Dedifferentiated amniotic fluid mesenchymal stem cell (primary cell): ENCODE measurements around the gene GABRR2.
"Not testable (repeated sequence)": the region's sequence is repeated elsewhere in the genome, so short reads cannot be mapped to it uniquely, and the experiment has no call there.

ENCODE experiments used
- DNase-seq: peaks from one replicate; pipeline ENCODE4 v3.0.0-alpha.2; 2016; ENCODE audit errors: extremely low spot score

Gene GABRR2

DNA sequence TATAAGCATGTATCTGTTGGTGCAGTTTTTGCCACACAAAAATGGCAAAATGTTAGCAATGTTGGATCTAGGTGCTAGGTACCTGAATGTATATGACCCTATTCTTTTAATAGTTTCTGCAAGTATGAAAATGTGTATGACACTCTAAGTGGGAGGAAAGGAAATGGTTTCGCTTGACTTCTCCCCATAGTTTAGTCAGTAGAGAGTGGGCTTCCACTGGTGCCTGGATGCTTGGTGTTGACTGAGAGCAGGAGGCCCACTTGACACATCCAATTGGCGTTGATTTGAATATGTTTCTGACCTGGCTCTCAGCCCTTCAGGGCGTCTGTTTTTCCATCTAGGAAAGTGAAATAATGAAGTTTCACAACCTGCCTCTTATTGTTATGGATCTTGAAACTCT lies 56.2 kb downstream of the GABRR2 start:
- no peak for DNase-seq

DNA sequence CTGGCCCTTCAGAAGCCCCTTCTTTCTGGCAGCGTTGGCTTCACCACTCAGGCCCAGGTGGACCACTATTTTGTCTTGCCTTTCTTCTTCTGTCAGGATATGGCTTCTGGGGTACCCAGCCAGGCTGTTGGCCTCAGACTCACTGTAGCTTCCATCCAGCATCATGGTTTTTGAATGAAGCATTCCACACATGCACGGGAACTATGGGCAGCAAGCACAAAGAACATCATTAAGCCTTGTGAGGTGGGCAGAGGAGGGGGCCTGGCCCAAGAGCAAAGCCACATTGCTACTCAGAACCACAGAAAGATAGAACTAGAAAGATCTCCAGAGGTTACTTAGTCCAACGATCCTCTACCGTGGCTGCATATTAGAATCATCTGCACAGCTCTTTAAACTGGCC lies 57.3 kb downstream of the GABRR2 start:
- no peak for DNase-seq

DNA sequence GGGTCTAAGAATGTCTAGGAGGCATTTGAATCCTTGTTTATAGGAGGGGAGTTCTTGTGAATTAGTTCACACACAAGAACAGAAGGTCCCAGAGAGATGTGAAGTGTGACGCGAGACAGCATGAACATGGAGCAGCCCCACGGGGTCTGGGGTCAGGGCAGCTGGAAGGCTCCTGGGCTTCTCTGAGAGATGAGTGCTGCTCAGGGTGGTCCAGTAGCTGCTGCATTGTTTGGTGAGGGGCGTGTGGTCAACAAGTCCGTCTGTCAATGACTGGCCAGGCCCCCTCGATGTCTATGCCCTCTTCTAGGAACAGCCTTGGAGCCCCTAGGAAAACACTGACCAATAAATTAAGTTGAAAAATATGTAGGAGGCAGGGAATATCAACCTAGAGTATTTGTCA lies 57.8 kb downstream of the GABRR2 start:
- no peak for DNase-seq

DNA sequence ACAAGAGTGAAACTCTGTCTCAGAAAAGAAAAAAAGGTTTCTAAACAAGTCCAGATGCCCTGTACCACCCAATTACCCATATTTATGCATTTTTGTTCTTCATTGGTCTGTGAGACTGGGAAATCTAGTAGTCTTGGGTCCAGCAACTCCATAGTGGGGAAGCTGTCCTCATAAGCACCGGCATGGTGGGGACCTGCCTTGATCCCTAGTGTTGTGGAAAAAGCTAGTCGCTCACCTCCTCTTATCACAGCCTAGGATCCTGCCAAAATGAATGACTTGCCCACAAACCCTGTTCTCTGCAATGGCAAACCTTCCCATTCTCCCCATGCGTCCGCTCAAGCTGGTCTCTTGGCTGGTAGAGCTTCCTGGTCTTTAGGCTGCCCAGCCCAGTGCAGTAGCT lies 59.7 kb downstream of the GABRR2 start:
- no peak for DNase-seq

DNA sequence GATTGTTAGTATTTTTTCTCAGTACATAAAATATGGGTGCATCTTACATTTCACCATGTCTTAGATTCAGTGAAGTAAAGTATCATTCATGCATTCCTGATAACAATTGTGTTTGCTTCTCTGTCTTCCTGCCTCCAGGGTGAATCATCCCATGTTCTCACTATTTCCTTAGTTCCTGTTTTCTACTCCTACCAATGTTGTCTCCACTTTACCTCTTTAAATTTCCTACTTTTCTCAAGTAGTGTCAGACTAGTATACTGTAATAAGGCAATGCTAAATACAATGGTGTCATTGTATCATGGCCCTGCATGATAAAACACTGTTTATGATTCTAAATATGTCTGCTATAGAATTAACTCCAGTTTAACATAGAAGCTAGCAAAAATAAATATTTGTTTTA lies 60.5 kb downstream of the GABRR2 start:
- no peak for DNase-seq

DNA sequence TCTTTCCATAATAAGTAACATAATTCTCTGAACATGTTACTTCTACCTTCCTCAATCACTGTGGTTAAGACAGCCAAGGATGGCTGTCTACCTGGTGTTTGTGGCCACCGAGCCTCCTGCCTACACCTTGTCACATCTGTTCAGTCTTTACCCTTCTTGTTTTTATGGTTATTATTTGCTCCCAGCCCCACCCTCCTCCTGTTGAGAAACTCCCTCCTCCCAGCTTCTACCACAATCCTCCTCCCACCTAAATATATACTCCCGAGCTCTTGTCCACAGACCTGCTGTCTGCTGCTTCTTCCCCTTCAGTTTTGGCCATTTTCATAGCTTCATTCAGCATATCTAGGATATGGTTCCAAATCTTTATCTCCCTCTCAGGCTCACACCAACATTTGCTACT lies 62.2 kb downstream of the GABRR2 start:
- DNase-seq, result no peak

DNA sequence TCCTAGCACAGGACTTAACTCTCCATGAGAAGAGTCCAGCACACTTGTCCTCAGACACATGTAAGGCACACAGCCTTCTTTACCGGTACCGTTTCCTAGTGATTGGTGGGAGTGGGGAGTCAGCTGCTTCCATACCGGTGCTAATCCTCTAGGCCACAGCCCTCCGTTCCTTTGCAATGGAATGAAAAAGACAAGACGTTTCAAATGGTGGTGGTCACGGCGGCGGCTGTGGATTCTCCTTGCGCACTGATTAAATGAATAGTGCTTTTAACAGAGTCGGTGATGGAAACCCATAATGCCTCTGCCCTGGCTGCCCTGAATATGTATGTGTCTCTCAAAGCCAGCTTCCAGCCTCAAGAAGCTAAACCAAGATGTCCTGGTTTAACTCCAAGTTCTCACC lies 63.1 kb downstream of the GABRR2 start:
- DNase-seq, result no peak

DNA sequence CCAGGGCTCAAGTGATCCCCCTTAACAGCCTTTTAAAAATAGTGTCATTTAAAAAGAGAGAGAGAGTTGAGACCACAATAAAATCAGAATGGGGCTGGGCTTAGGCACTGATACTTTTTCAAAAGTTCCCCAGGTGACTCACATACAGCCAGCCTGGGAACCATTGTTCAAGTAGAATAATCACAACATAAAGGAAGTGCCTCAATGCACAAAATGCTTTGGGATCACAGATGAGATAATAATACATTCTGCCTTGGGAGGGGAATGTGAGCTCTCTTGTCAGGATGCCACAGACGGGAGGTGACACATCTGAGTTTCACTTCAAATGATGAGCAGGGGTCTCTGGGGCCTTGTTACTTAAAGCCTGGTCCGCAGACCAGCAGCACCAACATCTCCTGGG lies 63.9 kb downstream of the GABRR2 start:
- DNase-seq, result no peak

DNA sequence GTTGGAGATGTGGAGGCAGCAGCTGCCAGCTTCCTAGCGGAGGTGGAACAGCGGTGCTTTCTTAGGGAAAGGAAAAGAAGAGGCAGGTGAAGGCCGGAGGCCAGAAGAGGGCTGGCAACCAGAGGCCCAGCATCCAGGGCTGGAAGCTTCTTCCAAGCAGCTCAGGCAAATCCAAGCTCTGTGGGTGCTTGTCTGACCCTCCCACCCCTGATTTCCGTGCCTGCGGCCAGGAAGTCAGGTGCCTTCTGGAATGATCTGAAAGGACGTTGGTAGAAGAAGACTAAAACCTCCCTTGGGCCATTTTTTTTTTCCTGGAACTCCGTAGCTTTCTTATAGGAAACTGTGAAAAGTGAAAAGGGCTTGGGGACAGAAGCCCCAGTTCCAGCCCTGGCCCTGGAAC lies 64.9 kb downstream of the GABRR2 start:
- no peak for DNase-seq

DNA sequence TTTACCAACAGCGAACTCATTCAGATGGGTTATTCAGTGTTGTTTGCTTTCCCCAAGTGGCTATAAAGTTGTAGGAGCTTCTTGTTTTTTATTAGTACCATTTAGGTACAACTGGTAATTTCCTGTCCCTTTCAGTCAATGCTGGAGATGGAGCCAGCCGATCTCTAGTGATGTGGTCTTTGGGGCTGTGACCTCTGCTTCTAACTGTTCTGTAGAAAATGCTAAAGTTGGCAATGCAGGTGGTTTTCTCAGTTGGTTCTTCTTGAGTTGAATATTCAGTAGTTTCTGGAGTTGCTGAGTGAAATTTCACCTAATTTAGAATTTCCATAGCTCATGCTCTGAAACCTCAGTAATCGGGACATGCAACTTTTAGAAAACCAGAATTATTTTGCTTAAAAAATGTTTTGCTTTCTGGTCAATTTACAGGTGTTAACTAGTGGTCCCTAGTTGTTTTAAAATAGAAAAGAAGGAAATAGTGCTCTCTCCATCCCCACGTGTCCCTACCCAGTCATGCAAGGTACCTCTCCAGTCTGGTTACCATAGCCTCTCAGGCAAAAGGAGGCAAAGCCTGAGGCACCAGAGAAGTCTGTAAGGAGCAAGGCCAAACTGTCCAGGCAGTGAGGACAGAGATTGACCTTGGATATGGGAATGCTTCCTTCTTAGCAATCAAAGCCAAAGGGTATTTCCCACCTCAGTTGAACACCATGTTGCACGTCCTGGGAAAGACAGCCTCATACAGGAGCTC lies 70.7 kb downstream of the GABRR2 start:
- DNase-seq, result no peak

DNA sequence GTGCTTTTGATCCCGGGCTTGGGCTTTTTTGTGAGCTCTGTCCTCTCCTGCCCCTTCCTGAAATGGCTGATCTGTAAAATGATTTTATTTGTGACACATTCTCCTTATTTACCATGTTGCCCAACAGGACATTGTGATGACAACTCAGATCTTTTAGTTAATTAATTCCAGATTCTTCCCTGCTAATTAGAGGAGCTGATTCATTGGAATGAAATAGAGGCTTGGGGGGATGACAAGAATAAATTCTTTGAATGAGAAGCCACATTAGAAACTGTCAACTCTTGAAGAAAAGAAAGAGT lies 71.8 kb downstream of the GABRR2 start:
- DNase-seq, result no peak

DNA sequence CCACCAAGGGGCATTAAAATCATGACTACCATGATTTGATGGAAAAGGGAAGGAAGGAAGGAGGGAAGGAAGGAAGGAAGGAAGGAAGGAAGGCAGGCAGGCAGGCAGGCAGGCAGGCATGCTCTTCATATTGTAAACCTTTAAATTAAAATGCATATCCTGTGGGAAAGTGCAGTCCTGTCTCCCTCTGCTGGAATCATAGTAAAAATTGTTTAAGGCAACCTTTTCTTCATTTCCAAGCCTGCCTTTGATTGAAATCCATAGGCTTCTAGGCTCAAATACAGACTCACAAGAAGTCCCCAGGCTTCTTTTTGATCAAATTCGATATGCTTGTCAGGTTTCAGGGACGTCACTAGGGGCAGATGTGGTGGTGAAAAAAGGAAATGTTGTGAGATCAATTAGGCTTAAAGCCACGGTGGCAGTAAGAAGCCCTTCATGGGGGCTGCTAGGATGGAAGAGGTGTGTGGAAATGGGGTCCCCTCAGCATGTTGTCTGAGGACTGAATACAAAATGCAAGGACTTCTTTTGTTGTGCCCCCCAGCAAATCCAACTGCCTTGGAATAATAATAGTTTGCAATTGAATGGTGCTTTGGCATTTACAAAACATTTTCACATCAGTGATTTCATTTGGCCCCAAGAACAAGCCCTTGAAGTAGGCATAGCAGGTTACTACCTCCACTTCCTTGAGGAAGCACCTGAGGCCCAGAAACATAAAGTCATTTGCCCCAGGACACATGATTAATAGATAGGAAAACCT lies 72.3 kb downstream of the GABRR2 start:
- peak; percentile 73 for DNase-seq

DNA sequence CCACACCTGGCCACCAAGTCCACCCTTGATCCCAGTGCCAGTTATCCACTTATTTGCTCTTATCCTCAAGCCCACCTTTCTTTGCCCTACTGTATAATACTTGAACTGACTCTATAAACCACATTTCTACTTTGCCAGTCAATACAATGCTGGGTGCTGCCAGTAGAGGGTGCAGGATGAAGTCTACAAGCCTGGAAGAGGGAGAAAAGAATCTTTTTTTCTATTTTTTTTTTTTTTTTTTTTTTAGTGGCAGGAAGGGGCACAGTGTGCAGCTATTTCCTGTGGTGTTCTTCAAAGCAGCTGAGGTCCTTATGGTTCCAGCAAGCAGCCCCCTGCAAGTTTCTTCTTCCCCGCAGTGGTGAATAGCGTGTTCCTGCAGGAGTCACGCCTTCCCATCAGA lies 75.8 kb downstream of the GABRR2 start:
- DNase-seq, result no peak

DNA sequence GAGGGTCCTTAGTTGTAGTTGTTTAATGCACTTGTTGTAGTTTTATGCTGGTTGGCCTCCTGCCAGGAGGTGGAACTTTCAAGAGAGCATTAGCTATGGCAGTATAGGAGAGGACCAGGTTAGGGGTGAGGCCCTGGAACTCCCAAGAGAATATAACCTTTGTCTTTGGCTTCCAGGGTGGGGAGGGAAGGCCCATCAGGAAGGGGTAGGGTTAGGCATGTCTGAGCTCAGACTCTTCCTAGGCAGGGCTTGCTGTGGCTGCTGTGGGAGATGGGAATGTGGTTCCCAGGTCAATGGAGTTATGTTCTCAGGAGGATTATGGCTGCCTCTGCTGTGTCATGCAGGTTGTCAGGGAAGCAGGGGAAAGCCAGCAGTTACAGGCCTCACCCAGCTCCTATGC lies 77.9 kb downstream of the GABRR2 start:
- DNase-seq, result no peak

DNA sequence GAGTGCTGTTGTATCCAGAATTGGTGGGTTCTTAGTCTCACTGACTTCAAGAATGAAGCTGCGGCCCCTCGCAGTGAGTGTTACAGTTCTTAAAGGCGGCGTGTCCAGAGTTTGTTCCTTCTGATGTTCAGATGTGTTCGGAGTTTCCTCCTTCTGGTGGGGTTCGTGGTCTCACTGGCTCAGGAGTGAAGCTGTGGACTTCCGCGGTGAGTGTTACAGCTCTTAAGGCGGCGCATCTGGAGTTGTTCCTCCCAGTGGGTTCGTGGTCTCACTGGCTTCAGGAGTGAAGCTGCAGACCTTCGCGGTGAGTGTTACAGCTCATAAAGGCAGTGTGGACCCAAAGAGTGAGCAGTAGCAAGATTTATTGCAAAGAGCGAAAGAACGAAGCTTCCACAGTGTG lies 81.5 kb downstream of the GABRR2 start:
- not testable (repeated sequence) for DNase-seq

DNA sequence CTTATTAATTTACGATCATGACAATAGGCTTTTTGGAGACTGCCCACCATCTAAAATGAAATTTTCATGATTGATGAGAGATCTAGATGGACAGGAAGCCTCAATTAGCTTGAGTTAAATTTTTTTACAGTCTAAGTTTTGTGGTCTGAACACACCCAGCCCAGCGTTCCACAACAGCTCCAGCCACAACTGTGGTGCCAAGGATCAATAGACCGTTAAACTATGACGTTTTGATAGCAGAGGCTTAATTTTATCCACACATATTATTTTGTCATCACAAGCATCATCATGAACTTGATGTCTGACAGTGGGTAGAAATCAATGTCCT lies 92.4 kb downstream of the GABRR2 start:
- no peak for DNase-seq

DNA sequence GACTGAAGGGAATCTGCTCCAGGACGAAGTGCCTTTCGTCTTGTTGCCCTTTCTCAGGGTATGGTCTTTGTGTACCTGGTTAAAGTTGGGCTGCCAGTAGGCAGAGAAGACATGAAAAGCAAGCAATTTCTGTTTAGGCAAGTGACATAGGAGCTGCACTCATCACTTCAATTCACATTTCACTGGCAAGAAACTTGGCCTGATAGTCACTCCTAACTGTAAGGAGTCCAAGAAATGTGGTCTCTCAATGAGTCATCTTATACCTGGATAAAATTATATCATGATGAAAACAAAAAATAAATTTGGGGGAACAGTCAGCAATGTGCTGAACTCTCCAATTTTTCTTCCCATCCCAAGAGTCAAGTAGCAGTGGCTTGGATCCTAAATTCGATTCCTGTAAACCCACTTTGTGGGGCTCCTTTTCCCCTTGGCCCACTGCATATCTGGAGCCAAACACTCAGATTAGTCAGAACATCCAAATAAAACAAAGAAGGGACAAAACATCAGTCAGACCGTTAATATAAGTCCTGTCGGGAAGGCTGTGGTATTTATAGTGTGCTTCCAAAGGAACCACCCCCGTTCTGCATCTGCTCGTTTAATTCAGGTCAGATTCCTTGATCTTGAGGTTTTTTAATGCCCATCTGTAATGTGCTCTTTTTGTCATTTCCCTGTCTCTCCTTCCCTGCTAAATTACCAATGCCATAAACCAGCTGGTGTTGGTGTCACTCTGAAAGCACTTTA lies 93.0 kb downstream of the GABRR2 start:
- no peak for DNase-seq

DNA sequence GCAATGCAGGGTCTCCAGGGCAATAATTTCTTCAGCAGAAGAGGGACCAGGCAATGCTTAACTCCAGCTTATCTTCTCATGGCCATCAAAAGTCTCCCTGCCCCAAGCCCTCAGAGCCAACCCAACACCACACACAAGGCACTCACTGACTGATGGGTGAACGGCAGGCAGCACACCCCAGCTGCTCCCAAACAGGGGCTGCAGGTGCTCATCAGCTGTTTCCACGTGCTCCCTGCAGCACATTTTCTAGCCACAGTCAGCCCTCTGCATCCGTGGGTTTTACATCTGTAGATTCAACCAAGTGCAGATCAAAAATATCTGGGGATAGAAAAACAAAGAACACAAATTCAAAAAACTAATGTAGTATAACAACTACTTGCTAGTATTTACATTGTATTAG lies 94.0 kb downstream of the GABRR2 start:
- no peak for DNase-seq

DNA sequence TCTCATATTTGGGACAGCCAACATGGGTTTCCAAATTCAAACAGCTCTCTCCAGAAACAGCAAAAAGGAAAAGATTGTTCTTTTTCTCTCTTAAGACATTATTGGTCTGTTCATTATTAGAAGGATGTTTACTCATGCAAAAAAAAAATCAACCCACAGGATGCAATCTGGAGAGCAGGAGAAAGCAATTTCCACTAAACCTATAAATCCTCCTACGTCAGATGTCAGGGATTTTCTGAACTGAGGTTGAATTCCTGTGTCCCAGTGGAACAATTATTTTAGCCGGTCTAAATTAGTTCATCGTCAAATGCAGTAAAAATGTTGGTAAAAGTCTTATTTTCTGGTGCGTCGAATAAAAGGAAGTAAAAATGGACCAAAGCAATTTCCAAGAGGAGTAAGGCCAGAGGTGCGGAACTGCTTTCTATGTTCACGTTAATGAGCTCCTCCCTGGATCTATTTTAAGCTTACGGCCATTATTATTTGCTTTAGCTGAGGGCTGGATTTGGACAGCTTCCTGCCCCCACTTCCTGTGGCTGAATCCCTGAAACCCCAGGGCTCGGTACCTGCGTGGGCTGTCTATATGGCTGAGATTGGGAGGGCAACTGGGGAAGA lies 97.7 kb downstream of the GABRR2 start, which contains the start of gene GABRR1:
GABRR1 (minus strand) TSS at position 60 of the 612 bp plus-strand sequence; CDS start at position 24, 36 bp downstream.
- DNase-seq, result no peak

DNA sequence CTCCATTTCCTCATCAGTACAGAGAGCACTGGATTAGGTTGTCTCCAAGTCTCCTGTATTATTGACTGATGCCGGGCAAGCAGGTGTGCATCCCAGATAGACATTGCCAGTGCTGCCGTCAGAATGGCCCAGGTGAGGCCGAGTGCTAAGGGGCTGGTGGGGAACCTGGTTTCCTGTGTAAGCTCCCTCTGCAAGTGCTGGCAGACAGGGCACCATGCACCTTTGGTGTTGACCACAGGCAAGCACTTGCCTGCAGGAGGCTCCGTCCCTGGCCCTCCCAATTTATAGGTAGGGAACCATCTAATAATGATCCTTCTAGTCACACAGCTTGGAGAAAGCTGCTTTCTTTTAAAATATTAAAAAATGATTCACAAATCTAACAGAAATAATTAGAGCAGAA lies 98.7 kb downstream of the GABRR2 start:
- no peak for DNase-seq

DNA sequence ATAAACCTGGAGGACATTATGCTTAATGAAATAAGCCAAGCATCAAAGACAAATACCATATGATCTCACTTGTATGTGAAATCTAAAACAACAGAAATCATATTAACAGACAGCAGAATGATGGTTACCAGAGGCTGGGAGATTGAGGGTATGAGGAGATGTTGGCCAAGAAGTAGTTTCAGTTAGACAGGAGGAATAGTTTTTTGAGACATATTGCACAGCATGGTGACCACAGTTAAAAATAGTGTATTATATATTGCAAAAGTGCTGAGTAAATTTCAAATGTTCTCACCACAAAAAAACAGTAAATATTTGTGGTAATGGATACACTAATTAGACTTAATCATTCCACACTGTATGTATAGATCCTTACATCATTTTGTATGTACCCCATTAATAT lies 99.7 kb downstream of the GABRR2 start:
- no peak for DNase-seq

DNA sequence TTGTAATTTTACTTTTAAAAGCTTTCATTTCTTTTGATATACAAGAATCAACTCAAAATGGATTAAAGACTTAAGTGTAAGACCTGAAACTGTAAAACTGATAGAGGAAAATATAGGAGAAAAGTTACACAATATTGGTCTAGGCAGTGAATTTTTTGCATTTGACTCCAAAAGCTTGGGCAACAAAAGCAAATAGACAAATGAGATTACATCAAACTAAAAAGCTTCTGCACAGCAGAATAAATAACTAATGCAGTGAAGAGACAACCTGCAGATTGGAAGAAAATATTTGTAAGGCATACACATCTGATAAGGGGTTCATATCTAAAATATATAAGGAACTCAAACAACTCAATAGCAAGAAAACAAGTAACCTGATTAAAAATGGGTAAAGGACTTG lies 100.9 kb downstream of the GABRR2 start:
- DNase-seq, result no peak

DNA sequence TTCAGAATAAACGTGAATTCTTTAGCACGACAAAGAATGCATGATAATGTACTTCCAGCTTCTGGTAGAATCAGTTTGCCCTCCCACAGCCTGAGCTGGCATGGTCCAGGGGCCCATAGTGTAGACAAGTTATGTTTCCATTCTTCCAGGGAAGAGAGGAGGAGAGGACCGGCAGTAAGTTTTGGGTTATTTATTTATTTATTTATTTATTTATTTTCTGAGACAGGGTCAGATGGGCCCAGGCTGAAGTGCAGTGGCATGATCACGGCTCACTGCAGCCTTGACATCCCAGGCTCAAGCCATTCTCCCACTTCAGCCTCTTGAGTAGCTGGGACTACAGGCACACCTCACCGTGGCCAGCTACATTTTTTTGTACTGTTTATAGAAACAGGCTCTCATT lies 102.6 kb downstream of the GABRR2 start:
- DNase-seq, result no peak
